ENCODE data around the gene RDX.

DNA sequence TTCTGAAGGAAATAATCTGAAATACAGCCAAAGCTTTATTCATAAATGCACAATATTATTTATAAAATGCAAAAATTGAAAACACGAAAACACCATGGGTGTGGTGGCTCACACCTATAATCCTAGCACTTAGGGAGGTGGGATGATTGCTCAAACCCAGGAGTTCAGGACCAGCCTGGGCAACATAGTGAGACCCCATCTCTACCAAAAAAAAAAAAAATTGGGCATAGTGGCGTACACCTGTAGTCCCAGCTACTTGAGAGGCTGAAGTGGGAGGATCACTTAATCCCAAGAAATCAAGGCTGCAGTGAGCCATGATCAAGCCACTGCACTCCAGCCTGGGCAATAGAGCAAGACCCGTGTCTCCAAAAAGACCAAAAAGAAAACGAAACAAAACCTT, 5.2 kb upstream of the RDX start:
- no peak for TF ChIP-seq ZNF253 (CRISPR knock-in tag; IDR thresholded peaks at IDR 0.05; ENCODE audit: borderline replicate concordance)
- no peak for TF ChIP-seq ZNF567 (CRISPR knock-in tag; IDR thresholded peaks at IDR 0.05; ENCODE audit: borderline replicate concordance)
- no peak for TF ChIP-seq ARHGAP35 (CRISPR knock-in tag; IDR thresholded peaks at IDR 0.05; ENCODE audit: borderline replicate concordance)
- TF ChIP-seq EZH2 (conservative IDR thresholded peaks at IDR 0.05; ENCODE audit: low read depth, low read length): no peak
- TF ChIP-seq, protein P1, sequence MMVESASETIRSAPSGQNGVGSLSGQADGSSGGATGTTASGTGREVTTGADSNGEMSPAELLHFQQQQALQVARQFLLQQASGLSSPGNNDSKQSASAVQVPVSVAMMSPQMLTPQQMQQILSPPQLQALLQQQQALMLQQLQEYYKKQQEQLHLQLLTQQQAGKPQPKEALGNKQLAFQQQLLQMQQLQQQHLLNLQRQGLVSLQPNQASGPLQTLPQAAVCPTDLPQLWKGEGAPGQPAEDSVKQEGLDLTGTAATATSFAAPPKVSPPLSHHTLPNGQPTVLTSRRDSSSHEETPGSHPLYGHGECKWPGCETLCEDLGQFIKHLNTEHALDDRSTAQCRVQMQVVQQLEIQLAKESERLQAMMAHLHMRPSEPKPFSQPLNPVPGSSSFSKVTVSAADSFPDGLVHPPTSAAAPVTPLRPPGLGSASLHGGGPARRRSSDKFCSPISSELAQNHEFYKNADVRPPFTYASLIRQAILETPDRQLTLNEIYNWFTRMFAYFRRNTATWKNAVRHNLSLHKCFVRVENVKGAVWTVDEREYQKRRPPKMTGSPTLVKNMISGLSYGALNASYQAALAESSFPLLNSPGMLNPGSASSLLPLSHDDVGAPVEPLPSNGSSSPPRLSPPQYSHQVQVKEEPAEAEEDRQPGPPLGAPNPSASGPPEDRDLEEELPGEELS (CRISPR knock-in tag; IDR thresholded peaks at IDR 0.05): no peak
- TF ChIP-seq, protein P2, sequence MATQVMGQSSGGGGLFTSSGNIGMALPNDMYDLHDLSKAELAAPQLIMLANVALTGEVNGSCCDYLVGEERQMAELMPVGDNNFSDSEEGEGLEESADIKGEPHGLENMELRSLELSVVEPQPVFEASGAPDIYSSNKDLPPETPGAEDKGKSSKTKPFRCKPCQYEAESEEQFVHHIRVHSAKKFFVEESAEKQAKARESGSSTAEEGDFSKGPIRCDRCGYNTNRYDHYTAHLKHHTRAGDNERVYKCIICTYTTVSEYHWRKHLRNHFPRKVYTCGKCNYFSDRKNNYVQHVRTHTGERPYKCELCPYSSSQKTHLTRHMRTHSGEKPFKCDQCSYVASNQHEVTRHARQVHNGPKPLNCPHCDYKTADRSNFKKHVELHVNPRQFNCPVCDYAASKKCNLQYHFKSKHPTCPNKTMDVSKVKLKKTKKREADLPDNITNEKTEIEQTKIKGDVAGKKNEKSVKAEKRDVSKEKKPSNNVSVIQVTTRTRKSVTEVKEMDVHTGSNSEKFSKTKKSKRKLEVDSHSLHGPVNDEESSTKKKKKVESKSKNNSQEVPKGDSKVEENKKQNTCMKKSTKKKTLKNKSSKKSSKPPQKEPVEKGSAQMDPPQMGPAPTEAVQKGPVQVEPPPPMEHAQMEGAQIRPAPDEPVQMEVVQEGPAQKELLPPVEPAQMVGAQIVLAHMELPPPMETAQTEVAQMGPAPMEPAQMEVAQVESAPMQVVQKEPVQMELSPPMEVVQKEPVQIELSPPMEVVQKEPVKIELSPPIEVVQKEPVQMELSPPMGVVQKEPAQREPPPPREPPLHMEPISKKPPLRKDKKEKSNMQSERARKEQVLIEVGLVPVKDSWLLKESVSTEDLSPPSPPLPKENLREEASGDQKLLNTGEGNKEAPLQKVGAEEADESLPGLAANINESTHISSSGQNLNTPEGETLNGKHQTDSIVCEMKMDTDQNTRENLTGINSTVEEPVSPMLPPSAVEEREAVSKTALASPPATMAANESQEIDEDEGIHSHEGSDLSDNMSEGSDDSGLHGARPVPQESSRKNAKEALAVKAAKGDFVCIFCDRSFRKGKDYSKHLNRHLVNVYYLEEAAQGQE (IDR thresholded peaks at IDR 0.05; ENCODE audit: borderline replicate concordance in 1 of 2, low read depth in 1 of 2, low read length in 2 of 2): no peak
- TF ChIP-seq CHD4 (IDR thresholded peaks at IDR 0.05; ENCODE audit: borderline replicate concordance, low read length): no peak
- no peak for TF ChIP-seq IRF2 (CRISPR knock-in tag; IDR thresholded peaks at IDR 0.05)
- TF ChIP-seq, protein P3, sequence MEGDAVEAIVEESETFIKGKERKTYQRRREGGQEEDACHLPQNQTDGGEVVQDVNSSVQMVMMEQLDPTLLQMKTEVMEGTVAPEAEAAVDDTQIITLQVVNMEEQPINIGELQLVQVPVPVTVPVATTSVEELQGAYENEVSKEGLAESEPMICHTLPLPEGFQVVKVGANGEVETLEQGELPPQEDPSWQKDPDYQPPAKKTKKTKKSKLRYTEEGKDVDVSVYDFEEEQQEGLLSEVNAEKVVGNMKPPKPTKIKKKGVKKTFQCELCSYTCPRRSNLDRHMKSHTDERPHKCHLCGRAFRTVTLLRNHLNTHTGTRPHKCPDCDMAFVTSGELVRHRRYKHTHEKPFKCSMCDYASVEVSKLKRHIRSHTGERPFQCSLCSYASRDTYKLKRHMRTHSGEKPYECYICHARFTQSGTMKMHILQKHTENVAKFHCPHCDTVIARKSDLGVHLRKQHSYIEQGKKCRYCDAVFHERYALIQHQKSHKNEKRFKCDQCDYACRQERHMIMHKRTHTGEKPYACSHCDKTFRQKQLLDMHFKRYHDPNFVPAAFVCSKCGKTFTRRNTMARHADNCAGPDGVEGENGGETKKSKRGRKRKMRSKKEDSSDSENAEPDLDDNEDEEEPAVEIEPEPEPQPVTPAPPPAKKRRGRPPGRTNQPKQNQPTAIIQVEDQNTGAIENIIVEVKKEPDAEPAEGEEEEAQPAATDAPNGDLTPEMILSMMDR (CRISPR knock-in tag; IDR thresholded peaks at IDR 0.05): no peak

Data from HepG2 (cell line).